HepG2 (cell line): ENCODE results near the gene TBC1D20. TPM values are rescaled to one million over a fixed set of nuclear protein-coding genes. Genes with fewer than 3 reads are reported as not detected.

Source experiments
- ATAC-seq: fragments of 200-7000 bp; cut with Tn5 transposase; 3 replicates; pipeline ENCODE4 v1.9.1; 2020; ENCODE audit warnings: mild to moderate bottlenecking, moderate library complexity
- BruUV-seq: library from RNA; stranded (reverse); fragments of 400-500 nt; replicated peaks from 2 replicates; lab custom pipeline; 2021; lab: Mats Ljungman, UMichigan
- CTCF ChIA-PET: fragments of 300-600 bp; formaldehyde crosslinking; extraction: SDS; loops from one replicate; lab custom pipeline; 2021; ENCODE audit warnings: low total read pairs, inconsistent platforms, low intra/inter-chr PET ratio; lab: Yijun Ruan, JAX
- POLR2A ChIA-PET: fragments of 350-600 bp; sonication (Branson Sonifier 250); formaldehyde crosslinking; loops from one replicate; lab custom pipeline; 2020; ENCODE audit warnings: antibody characterized with exemption, inconsistent platforms; lab: Yijun Ruan, JAX
- DNase-seq: peaks from one replicate; pipeline ENCODE4 v3.0.0-alpha.2; 2015; ENCODE audit warnings: low spot score
- FAIRE-seq: peaks from 3 replicates; lab custom pipeline; 2011; peaks lifted over from hg19 to GRCh38; lab: Jason Lieb, UNC
- H2AFZ ChIP-seq: one replicate; pipeline ENCODE4 v1.6.1; 2011; ENCODE audit warnings: low read length, inconsistent platforms
- H3K27ac ChIP-seq: fragments of 300-600 bp; 3 replicates; pipeline ENCODE4 v1.8.0; 2011; ENCODE audit warnings: mixed run types, mild to moderate bottlenecking, mixed read lengths, low read length, inconsistent platforms; ENCODE audit not compliant: insufficient read depth; ENCODE audit errors: extremely low read length
- H3K27me3 ChIP-seq, 2 experiments: fragments of 200-600 bp in 1 of 2; 2 replicates in 1 of 2; 3 replicates in 1 of 2; pipeline versions ENCODE4 v1.6.0 to v1.8.0; 2011; ENCODE audit warnings: low read length in 2 of 2, mild to moderate bottlenecking in 2 of 2, moderate library complexity in 2 of 2, inconsistent platforms in 1 of 2; ENCODE audit not compliant: insufficient read depth in 2 of 2, control insufficient read depth in 1 of 2
- H3K36me3 ChIP-seq, 2 experiments: fragments of 200-600 bp in 1 of 2; replicated peaks in 1 of 2; 2 replicates in 1 of 2; 3 replicates in 1 of 2; pipeline versions ENCODE4 v1.5.1 to v1.8.0; 2011; ENCODE audit warnings: low read length in 2 of 2, inconsistent platforms in 1 of 2; ENCODE audit not compliant: insufficient read depth in 2 of 2, control insufficient read depth in 1 of 2
- H3K4me1 ChIP-seq: 2 replicates; pipeline ENCODE4 v1.5.1; 2012; ENCODE audit warnings: low read length, inconsistent platforms; ENCODE audit not compliant: insufficient read depth
- H3K4me2 ChIP-seq: 2 replicates; pipeline ENCODE4 v1.6.0; 2011; ENCODE audit warnings: low read depth, low read length, inconsistent platforms
- H3K4me3 ChIP-seq, 3 experiments: fragments of 200-600 bp in 1 of 3; sonication (generic), shearing (Covaris generic) in 1 of 3; replicated peaks in 1 of 3; 2 replicates each; pipeline ENCODE4 v1.5.1; 2011 to 2016; ENCODE audit warnings: low read length in 3 of 3, inconsistent platforms in 2 of 3, low read depth in 2 of 3, mild to moderate bottlenecking in 2 of 3, control low read depth in 1 of 3, mixed read lengths in 1 of 3; ENCODE audit not compliant: insufficient read depth in 1 of 3
- H3K79me2 ChIP-seq: one replicate; pipeline ENCODE4 v1.6.1; 2011; ENCODE audit warnings: low read length, inconsistent platforms; ENCODE audit not compliant: insufficient read depth
- H3K9ac ChIP-seq: 2 replicates; pipeline ENCODE4 v1.6.0; 2011; ENCODE audit warnings: mild to moderate bottlenecking, low read depth, low read length, inconsistent platforms; ENCODE audit not compliant: insufficient read depth
- H3K9me3 ChIP-seq: 2 replicates; pipeline ENCODE4 v1.5.1; 2012; ENCODE audit warnings: mild to moderate bottlenecking, low read length
- H4K20me1 ChIP-seq: 2 replicates; pipeline ENCODE4 v1.6.0; 2011; ENCODE audit warnings: inconsistent platforms, mild to moderate bottlenecking, low read length, moderate library complexity; ENCODE audit not compliant: insufficient read depth
- KLF13 ChIP-seq: sonication (generic); formaldehyde crosslinking; IDR thresholded peaks from 2 replicates; pipeline ENCODE4 v1.4.0; 2020; ENCODE audit warnings: mild to moderate bottlenecking, missing genetic modification reagents
- MYPOP ChIP-seq: sonication (generic); formaldehyde crosslinking; IDR thresholded peaks from 2 replicates; pipeline ENCODE4 v1.8.1; 2023; ENCODE audit warnings: mild to moderate bottlenecking, moderate library complexity, missing genetic modification reagents
- NONO ChIP-seq, 2 experiments: fragments of 450-650 bp in 1 of 2; sonication (generic) in 1 of 2; formaldehyde crosslinking in 1 of 2; IDR thresholded peaks in 1 of 2; conservative IDR thresholded peaks in 1 of 2; 2 replicates each; pipeline versions ENCODE4 v1.6.1 to v1.8.0; 2017 to 2022; ENCODE audit warnings: mild to moderate bottlenecking in 1 of 2, missing genetic modification reagents in 1 of 2, moderate library complexity in 1 of 2
- TAF15 ChIP-seq: fragments of 200-400 bp; formaldehyde crosslinking; IDR thresholded peaks from one replicate; pipeline ENCODE4 v1.6.1; 2018; ENCODE audit warnings: mild to moderate bottlenecking, low read depth, low read length; ENCODE audit not compliant: poor library complexity, severe bottlenecking
- ZFP37 ChIP-seq: sonication (generic); formaldehyde crosslinking; IDR thresholded peaks from 2 replicates; pipeline ENCODE4 v1.4.0; 2020; ENCODE audit warnings: missing genetic modification reagents, borderline replicate concordance
- WGBS: methylation state at CpG from one replicate; pipeline ENCODE4 v1.1.6; 2017; ENCODE audit warnings: low lambda C conversion rate; 5-methylcytosine and 5-hydroxymethylcytosine counted together
- in situ Hi-C: cut with HindIII; loops from 2 replicates; pipeline ENCODE4 v1.10.0; 2017; ENCODE audit warnings: low pct_unique_long_range_greater_than_20kb; ENCODE audit not compliant: extremely low pct_ligation_motif_present
- intact Hi-C: fragments of 100-400 bp; cut with micrococcal nuclease; formaldehyde crosslinking; loops from one replicate; pipeline ENCODE4 v1.10.0; 2022; ENCODE audit not compliant: unreplicated experiment
- polyA plus RNA-seq, 8 experiments: library from polyadenylated mRNA; depleted of rRNA in 3 of 8; stranded (reverse) in 7 of 8; unstranded in 1 of 8; fragments of >200 nt; fragmentation: Illumina TruSeq in 4 of 8; extraction: Trizol in 4 of 8; gene quantifications; 2 replicates each; pipeline versions ENCODE4 v1.2.1 to v1.2.3, GENCODE V29; 2011 to 2016; ENCODE audit warnings: low read depth in 4 of 8, missing spikeins in 1 of 8, mixed read lengths in 1 of 8; ENCODE audit not compliant: insufficient read depth in 1 of 8
- total RNA-seq, 5 experiments: library from RNA; depleted of rRNA; stranded (reverse); fragments of >200 nt; fragmentation: Illumina TruSeq; extraction: Trizol; gene quantifications; 2 replicates each; pipeline ENCODE4 v1.2.3, GENCODE V29; 2016; ENCODE audit warnings: low read depth in 1 of 5
- TF ChIP-seq, protein P1 (sequence below): sonication (generic); formaldehyde crosslinking; conservative IDR thresholded peaks from 2 replicates; pipeline ENCODE4 v1.8.0; 2022; ENCODE audit warnings: missing genetic modification reagents
- TF ChIP-seq, protein P2 (sequence below): sonication (generic); formaldehyde crosslinking; IDR thresholded peaks from 2 replicates; pipeline ENCODE4 v1.4.0; 2020; ENCODE audit warnings: missing genetic modification reagents
- TF ChIP-seq, protein P3 (sequence below): conservative IDR thresholded peaks from 2 replicates; pipeline ENCODE4 v1.6.1; 2018; ENCODE audit warnings: missing genetic modification reagents
- TF ChIP-seq, protein P4 (sequence below): sonication (generic); formaldehyde crosslinking; IDR thresholded peaks from 2 replicates; pipeline ENCODE4 v1.5.1; 2020; ENCODE audit warnings: mild to moderate bottlenecking, missing genetic modification reagents

Gene TBC1D20
- total and polyA plus RNA-seq, 2 of the 13 experiments (the other 11 are each of a cell fraction or from before 2014, with no cell fraction given) = 36.6 to 47.1 TPM

- TF ChIP-seq, protein P1, sequence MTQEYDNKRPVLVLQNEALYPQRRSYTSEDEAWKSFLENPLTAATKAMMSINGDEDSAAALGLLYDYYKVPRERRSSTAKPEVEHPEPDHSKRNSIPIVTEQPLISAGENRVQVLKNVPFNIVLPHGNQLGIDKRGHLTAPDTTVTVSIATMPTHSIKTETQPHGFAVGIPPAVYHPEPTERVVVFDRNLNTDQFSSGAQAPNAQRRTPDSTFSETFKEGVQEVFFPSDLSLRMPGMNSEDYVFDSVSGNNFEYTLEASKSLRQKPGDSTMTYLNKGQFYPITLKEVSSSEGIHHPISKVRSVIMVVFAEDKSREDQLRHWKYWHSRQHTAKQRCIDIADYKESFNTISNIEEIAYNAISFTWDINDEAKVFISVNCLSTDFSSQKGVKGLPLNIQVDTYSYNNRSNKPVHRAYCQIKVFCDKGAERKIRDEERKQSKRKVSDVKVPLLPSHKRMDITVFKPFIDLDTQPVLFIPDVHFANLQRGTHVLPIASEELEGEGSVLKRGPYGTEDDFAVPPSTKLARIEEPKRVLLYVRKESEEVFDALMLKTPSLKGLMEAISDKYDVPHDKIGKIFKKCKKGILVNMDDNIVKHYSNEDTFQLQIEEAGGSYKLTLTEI (CRISPR knock-in tag) = no peak
- TF ChIP-seq KLF13 (no peak), MYPOP (CRISPR knock-in tag) (0 out of 2 replicates have a peak, but pooled peaks have one; percentile 15), ZFP37 (CRISPR knock-in tag) (no peak)
- TF ChIP-seq, protein P2, sequence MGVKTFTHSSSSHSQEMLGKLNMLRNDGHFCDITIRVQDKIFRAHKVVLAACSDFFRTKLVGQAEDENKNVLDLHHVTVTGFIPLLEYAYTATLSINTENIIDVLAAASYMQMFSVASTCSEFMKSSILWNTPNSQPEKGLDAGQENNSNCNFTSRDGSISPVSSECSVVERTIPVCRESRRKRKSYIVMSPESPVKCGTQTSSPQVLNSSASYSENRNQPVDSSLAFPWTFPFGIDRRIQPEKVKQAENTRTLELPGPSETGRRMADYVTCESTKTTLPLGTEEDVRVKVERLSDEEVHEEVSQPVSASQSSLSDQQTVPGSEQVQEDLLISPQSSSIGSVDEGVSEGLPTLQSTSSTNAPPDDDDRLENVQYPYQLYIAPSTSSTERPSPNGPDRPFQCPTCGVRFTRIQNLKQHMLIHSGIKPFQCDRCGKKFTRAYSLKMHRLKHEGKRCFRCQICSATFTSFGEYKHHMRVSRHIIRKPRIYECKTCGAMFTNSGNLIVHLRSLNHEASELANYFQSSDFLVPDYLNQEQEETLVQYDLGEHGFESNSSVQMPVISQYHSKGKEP (CRISPR knock-in tag) = no peak
- TF ChIP-seq, all 625 proteins: peak for 9
These were observed 28.1 kb downstream of the TBC1D20 start (continued) for GRCh38 chr20:434221-434620.

DNA sequence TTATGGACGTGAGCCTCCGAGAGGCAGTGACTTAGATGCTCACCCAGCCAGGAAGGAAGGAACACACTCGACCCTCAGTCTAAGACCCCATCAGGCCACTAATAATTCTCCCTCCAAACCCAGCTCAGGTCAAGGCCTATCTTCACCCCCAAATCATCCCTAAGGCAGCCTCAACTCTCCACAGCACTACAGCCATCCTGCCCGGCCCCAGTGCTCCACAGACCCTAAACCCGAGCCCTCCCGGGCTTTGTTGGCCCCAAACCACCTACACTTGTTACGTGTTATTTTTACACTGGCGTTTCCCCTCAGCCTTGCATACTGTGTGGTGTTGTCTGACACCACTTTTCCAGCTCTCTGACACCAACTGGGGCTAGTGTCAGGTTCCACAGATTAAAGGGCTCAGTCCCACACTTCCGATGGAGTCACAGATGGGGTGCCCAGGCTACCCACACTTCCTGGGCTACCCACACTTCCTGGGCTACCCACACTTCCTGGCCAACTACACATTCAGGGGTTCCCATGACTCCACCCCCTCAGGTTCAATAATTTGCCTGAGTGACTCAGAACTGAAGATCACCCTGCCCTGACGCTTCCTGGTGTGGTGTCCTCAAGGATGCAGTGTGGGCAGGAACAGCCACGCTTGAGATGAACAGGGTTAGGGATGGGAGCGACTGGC is 28.9 kb downstream of the TBC1D20 start:
- Histone ChIP-seq H2AFZ (no peak overlapping the region), H3K27ac (no peak overlapping the region), H3K9ac (no peak overlapping the region), H3K79me2 (no peaks in the 10 kb centered on the region), H4K20me1 (no peaks in the 10 kb centered on the region), H3K9me3 (no peaks in the 10 kb centered on the region), H3K27me3 (no peaks in the 10 kb centered on the region), H3K4me1 (0 out of 2 replicates have a peak, but pooled peaks cover 7% of the 10 kb centered on the region), H3K4me3 (no peak overlapping the region), H3K4me2 (no peak overlapping the region), H3K36me3 (peaks cover 41 to 61% of the 10 kb centered on the region in 2 experiments)
- FAIRE-seq (no peak), ATAC-seq (no peak), DNase-seq (no peak)
- BruUV-seq = TSS peak; percentile 12
- ChIA-PET POLR2A (interaction anchor here (1.6 to 5.7 kb wide), 3 partner anchors 26 to 86 kb away, joined by 5 to 61 read pairs (median 13); partner anchors contain the start of genes NRSN2 and RBCK1), CTCF (interaction anchor here (3.7 kb wide), 1 partner anchor 78 kb away, joined by 106 read pairs; no protein-coding TSS in a partner anchor)
- in situ Hi-C loops (loop anchor here (5.0 kb wide), 1 partner anchor 81 kb away; no protein-coding TSS in a partner anchor), intact Hi-C loops (no loop called here)
- WGBS = 96% methylated on average over 12 of the region's 12 CpGs
- TF ChIP-seq NONO (IDR thresholded peaks at IDR 0.05) (no peak), NONO (CRISPR knock-in tag; conservative IDR thresholded peaks at IDR 0.05) (peak; percentile 40), TAF15 (no peak)
- TF ChIP-seq, protein P3, sequence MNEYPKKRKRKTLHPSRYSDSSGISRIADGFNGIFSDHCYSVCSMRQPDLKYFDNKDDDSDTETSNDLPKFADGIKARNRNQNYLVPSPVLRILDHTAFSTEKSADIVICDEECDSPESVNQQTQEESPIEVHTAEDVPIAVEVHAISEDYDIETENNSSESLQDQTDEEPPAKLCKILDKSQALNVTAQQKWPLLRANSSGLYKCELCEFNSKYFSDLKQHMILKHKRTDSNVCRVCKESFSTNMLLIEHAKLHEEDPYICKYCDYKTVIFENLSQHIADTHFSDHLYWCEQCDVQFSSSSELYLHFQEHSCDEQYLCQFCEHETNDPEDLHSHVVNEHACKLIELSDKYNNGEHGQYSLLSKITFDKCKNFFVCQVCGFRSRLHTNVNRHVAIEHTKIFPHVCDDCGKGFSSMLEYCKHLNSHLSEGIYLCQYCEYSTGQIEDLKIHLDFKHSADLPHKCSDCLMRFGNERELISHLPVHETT = no peak
- TF ChIP-seq, protein P4, sequence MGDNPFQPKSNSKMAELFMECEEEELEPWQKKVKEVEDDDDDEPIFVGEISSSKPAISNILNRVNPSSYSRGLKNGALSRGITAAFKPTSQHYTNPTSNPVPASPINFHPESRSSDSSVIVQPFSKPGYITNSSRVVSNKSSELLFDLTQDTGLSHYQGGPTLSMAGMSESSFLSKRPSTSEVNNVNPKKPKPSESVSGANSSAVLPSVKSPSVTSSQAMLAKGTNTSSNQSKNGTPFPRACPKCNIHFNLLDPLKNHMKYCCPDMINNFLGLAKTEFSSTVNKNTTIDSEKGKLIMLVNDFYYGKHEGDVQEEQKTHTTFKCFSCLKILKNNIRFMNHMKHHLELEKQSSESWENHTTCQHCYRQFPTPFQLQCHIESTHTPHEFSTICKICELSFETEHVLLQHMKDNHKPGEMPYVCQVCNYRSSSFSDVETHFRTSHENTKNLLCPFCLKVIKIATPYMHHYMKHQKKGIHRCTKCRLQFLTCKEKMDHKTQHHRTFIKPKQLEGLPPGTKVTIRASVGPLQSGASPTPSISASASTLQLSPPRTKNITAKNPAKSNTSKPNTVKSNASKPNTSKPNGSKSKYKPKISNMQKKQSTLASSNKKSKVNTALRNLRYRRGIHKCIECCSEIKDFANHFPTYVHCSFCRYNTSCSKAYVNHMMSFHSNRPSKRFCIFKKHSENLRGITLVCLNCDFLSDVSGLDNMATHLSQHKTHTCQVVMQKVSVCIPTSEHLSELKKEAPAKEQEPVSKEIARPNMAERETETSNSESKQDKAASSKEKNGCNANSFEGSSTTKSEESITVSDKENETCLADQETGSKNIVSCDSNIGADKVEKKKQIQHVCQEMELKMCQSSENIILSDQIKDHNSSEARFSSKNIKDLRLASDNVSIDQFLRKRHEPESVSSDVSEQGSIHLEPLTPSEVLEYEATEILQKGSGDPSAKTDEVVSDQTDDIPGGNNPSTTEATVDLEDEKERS (CRISPR knock-in tag) = 0 out of 2 replicates have a peak, but pooled peaks have one; percentile 76
